Ovary (tissue), 9 donors: ENCODE results near the gene ZSWIM6. TPM values are rescaled to one million over a fixed set of nuclear protein-coding genes. Genes with fewer than 3 reads are reported as not detected.

Experiments
- DNase-seq, 5 donors: peaks; one replicate each; pipeline ENCODE4 v3.0.0-alpha.2; 2019 to 2020
- H3K27ac ChIP-seq, 2 donors: fragments of 200-600 bp; one replicate each; pipeline versions ENCODE4 v1.5.1 to v1.8.0; 2019 to 2022
- H3K27me3 ChIP-seq: fragments of 200-600 bp; one replicate; pipeline ENCODE4 v1.8.0; 2022
- H3K36me3 ChIP-seq: fragments of 200-600 bp; sonication (generic); one replicate; pipeline ENCODE4 v1.5.1; 2019
- H3K4me1 ChIP-seq: one replicate; pipeline ENCODE4 v1.8.1; 2013; ENCODE audit warnings: mild to moderate bottlenecking, moderate library complexity; ENCODE audit not compliant: insufficient read depth
- H3K4me3 ChIP-seq: fragments of 200-600 bp; sonication (generic); one replicate; pipeline ENCODE4 v1.5.1; 2017
- H3K9me3 ChIP-seq, 2 donors: fragments of 200-600 bp in 1 of 2; sonication (generic) in 1 of 2; one replicate each; pipeline versions ENCODE4 v1.5.1 to v1.8.1; 2013 to 2019; ENCODE audit warnings: mild to moderate bottlenecking in 1 of 2, moderate library complexity in 1 of 2
- CTCF ChIP-seq, 3 donors: fragments of 450-650 bp in 2 of 3; fragments of 200-600 bp in 1 of 3; IDR thresholded peaks; one replicate each; pipeline versions ENCODE4 v1.5.1 to v1.8.0; 2016 to 2022; ENCODE audit warnings: antibody characterized with exemption in 3 of 3, mild to moderate bottlenecking in 1 of 3
- EP300 ChIP-seq: sonication (generic); formaldehyde crosslinking; IDR thresholded peaks from one replicate; pipeline ENCODE4 v1.6.1; 2017; ENCODE audit warnings: antibody characterized with exemption
- POLR2A ChIP-seq: fragments of 450-650 bp; IDR thresholded peaks from one replicate; pipeline ENCODE4 v1.6.1; 2017; ENCODE audit warnings: antibody characterized with exemption, mild to moderate bottlenecking, moderate library complexity
- WGBS, 3 donors: extraction: QIAGEN DNeasy Blood & Tissue Kit in 1 of 3; methylation state at CpG; one replicate each; pipeline versions ENCODE4 v1.1.5 to v1.1.7; 2013 to 2017; 5-methylcytosine and 5-hydroxymethylcytosine counted together
- intact Hi-C, 4 donors: fragments of 100-400 bp; cut with DNase I; formaldehyde crosslinking; loops; one replicate each; pipeline versions ENCODE4 v1.11.0 to v1.15.1; 2022 to 2023
- polyA plus RNA-seq, 2 donors: library from polyadenylated mRNA; stranded (reverse); fragments of 200-250 nt in 1 of 2; fragments of 350-450 nt in 1 of 2; fragmentation: Illumina TruSeq in 1 of 2; extraction: RNeasy Lipid Tissue Mini Kit (QIAGEN cat#74804) in 1 of 2; gene quantifications; one replicate each; pipeline ENCODE4 v1.2.3, GENCODE V29; 2013 to 2014
- total RNA-seq, 7 donors: library from RNA; depleted of rRNA in 2 of 7; stranded (reverse); fragments of >200 nt in 2 of 7; fragmentation: NEBNext Ultra II Directional in 3 of 7; extraction: Animal tissue kit (Norgen Biotek cat#: 25700) in 3 of 7; gene quantifications; one replicate each; pipeline versions ENCODE4 v1.1.0 to v1.2.4, GENCODE V29; 2016 to 2023
- donor health status: DM: no; HTN: no; CAD: no; lungs with moderate emphysema.
- donor health status: DM: no; HTN: no; CAD: no.
- donor health status: Bipolar disorder and iron deficiency.
- donor health status: DM: yes; HTN: yes; CAD: no.
- donor health status: DM: no; HTN: no; CAD: no.
- donor health status: DM: yes; HTN: yes; CAD: no.

The ZSWIM6 gene
- total and polyA plus RNA-seq, 9 donors: 4.1 to 15.3 (median 10.6) TPM

GRCh38 chr5:61423487-61424145 lies 91.6 kb downstream of the ZSWIM6 start:
- no peak for DNase-seq
- no peak overlapping the region for H3K27ac ChIP-seq
- 6 to 12% (median 9%) methylated on average over 3 of the region's 3 CpGs for WGBS, 3 donors
- no peaks in the 10 kb centered on the region for H3K27me3 ChIP-seq
- H3K4me3 ChIP-seq: no peak overlapping the region
- TF ChIP-seq EP300: no peak
- no peak for TF ChIP-seq CTCF (IDR thresholded peaks at IDR 0.05)
- no peak for TF ChIP-seq POLR2A
- no peaks in the 10 kb centered on the region for H3K36me3 ChIP-seq
- peaks cover 2% of the 10 kb centered on the region for H3K4me1 ChIP-seq
- no peaks in the 10 kb centered on the region for H3K9me3 ChIP-seq
- intact Hi-C loops: no loop called here

GRCh38 chr5:61425918-61426317 lies 93.9 kb downstream of the ZSWIM6 start:
- Histone ChIP-seq H3K4me1 (peaks cover 2% of the 10 kb centered on the region), H3K36me3 (no peaks in the 10 kb centered on the region), H3K9me3 (no peaks in the 10 kb centered on the region), H3K4me3 (no peak overlapping the region), H3K27me3 (no peaks in the 10 kb centered on the region), H3K27ac (no peak overlapping the region)
- no peak for DNase-seq
- WGBS, 3 donors: 74 to 76% (median 75%) methylated on average over 1 of the region's 1 CpG
- intact Hi-C loops: no loop called here
- TF ChIP-seq EP300: no peak
- TF ChIP-seq CTCF (IDR thresholded peaks at IDR 0.05): no peak
- no peak for TF ChIP-seq POLR2A

- peaks cover 4% of the 10 kb centered on the region for H3K4me1 ChIP-seq
- no peak for DNase-seq
- no peaks in the 10 kb centered on the region for H3K27me3 ChIP-seq
- H3K9me3 ChIP-seq: no peaks in the 10 kb centered on the region
- no peak for TF ChIP-seq EP300
- TF ChIP-seq POLR2A: no peak
- TF ChIP-seq CTCF (IDR thresholded peaks at IDR 0.05): no peak
- H3K36me3 ChIP-seq: no peaks in the 10 kb centered on the region
- WGBS, 3 donors: 91 to 98% (median 94%) methylated on average over 1 of the region's 1 CpG
- intact Hi-C loops: no loop called here
- H3K27ac ChIP-seq: no peak overlapping the region
- H3K4me3 ChIP-seq: no peak overlapping the region
These were observed 97.8 kb downstream of the ZSWIM6 start for GRCh38 chr5:61429906-61430305.

- Histone ChIP-seq H3K9me3 (no peaks in the 10 kb centered on the region), H3K27ac (peak overlapping the region in 1 of 2 donors; percentile 45), H3K4me1 (peaks cover 4% of the 10 kb centered on the region), H3K36me3 (no peaks in the 10 kb centered on the region), H3K4me3 (no peak overlapping the region), H3K27me3 (no peaks in the 10 kb centered on the region)
- 7 to 17% (median 9%) methylated on average over 6 of the region's 6 CpGs for WGBS, 3 donors
- peak in 3 of 5 donors; percentile 32 to 51 (median 37) for DNase-seq
- intact Hi-C loops: no loop called here
- TF ChIP-seq CTCF (IDR thresholded peaks at IDR 0.05) (no peak), POLR2A (no peak), EP300 (no peak)
These were observed 100.0 kb downstream of the ZSWIM6 start for GRCh38 chr5:61431923-61432620.
